ENCODE data around the gene SUFU.
"Not testable (repeated sequence)": the region's sequence is repeated elsewhere in the genome, so short reads cannot be mapped to it uniquely, and the experiment has no call there.

The SUFU gene

DNA sequence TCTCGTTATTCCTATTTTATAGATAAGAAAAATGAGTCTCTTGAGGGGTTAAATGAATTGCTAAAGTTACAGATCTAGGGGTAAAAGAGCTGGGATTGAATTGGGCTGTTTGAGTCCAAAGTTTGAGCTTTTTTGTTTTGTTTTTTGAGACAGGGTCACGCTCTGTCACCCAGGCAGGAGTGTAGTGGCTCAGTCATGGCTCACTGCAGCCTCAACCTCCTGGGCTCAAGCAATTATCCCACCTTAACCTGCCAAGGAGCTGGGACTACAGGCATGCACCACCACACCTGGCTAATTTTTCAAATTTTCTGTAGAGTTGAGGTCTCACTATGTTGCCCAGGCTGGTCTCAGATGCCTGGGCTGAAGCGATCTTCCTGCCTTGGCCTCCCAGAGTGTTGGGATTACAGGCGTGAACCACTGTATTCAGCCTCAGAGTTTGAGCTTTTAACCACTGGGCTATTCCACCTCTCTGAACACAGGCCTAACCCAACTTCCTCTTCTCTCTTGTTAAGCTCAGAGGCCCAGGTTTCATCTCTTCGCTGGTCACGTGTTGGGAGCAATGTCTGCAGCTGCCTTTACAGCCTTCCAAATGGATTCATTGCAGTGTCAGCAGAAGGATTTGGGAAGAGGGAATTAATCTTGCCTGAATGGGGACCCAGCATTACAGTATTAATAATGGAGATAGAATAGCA lies 8.0 kb downstream of the SUFU start:
- peak in 1 of 56 donors; percentile 3 for DNase-seq

DNA sequence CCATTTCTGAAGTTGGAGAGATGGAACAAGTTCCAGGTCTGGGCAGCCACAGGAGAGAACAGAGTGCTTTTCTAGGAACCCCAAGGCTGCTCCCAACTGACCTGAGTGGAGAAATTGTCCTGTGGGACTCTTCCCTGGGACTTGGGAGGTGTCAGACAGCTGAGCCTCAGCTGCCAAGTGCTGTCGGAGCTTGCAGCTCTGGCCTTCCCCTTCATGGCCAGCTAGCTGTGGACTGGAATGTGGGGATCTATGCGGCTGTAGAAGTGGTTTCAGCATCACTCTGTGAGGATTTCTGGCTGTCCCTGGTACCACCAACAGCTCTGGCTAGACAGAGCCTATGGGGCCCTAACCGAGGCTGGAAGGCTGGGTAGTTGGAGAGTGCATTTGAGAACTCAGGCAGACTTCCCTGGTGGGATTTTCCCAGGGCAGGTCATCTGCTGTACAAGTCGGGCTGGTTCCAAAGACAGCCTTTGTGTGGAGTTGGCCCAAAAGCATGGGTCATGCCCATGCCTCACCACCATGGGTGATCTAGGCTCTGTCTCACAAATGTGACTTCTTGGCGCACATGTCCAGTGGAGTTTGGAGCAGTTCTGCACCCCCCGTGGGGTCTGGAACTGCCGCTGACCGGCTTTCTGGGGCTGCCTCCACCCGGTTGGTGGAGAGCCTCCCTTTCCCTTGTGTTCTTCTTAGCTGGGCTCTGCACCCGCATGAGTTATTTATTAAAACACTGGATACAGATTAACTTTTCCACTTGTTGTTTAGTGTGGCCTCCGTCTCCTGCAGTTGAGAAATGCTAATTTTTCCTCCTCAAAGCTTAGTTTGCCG lies 10.9 kb downstream of the SUFU start:
- peak in 1 of 56 donors; percentile 9 for DNase-seq

DNA sequence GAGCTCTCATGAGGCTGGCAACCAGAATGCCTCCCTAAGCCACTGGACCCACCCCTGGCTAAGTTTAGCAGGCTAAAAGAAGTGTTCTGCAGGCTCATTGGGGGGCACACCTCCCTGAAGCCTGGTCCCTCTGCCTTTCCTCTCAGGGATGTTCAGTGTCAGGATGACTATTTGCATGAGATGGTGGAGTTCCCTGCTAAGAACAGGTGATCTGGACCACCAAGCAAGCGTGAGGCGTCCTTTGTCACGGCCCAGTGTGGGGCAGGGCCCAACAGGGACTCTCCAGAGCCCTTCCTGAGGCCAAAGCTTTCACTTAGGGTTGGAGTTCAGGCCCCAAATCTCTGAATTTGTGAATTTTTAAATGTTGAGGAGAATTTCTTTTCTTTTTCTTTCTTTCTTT lies 12.0 kb downstream of the SUFU start:
- no peak for DNase-seq

DNA sequence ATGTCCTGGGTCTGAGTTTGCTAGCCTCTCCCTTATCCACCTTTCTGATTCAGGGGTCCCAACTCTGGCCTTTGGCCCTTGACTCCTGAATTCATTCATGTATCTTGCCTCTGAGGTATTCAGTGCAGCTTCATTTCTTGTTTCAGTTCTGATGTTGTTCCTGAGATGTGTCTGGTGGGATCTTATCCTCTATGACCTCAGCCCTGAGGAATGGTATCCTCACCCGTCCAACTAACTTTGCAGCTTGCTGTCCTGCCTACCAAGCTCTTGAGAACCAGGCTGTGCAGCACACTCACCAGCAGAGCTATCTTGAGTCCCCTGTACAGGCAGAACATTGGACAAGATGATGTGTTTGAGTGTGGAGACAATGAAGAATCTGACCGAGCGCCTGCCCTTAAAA lies 13.8 kb downstream of the SUFU start:
- DNase-seq = no peak

DNA sequence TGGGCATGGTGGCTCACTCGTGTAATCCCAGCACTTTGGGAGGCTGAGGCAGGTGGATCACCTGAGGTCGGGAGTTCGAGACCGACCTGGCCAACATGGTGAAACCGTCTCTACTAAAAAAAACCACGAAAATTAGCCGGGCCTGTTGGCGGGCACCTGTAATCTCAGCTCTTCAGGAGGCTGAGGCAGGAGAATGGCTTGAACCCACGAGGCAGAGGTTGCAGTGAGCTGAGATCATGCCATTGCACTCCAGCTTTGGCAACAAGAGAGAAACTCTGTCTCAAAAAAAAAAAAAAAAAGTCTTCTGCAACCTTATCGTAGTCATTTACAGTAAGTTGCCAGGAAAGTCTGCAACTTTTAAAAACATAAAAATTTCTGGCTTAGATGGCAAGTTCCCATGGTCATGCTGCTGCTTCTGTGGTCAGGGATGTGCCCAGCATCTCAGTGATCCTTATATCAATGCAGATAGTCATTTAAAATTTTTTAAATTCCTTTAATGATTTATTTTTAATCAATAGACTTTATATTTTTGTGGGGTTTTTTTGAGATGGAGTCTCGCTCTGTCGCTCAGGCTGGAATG lies 15.6 kb downstream of the SUFU start:
- DNase-seq = no peak

DNA sequence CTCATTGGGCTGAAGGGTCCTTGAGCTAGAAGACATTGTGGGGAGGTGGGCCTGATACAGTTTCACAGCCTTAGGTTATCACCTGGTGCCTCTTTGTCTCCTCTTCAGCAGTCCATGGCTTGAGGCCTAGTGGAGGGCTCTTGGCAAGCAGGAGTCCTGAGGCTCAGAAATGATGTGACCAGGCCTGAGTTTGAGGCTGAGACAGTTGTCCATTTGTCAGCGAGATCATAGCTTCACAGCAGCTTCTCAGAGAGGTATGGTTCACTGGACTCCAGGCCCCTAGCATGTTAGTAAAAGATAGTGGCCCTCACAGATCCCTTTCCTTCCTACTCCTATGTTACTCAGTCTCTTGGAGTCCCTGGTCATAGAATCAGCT lies 19.1 kb downstream of the SUFU start:
- DNase-seq = no peak

DNA sequence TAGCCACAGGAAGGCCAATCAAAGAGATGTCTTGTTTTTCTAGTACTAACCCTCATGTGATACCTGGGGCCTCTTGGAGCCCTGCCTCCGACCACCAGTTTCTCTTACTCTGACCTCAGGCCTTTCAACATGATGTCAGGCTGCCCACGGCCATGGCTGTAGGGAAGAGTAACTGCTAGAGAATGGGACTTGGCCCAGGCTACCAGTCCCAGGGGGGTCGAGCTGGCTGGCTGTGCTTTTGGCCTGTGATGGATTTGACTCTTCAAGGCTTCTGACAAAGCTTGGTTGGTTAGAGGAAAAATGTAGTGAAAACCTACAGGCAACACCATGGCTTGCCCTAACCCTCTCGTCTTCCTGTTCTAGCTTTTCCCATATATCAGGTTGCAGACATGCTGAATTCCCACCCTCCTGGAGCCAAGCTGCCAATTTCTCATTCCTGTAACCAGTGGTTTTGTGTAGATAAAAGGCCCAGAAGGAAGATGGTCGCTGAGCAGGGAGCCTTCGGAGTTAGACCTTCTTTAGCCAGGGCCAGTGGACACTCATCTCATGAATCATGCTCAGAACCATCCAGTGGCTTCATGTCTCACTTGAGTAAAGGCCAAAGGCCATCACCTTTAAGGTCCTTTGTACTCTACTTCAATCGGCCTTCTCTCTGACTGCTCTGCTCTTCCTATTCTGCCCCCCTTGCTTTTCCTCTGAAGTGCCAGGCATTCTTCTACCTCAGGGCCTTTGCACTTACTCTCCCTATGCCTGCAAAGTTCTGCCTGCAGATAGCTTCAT lies 19.7 kb downstream of the SUFU start:
- DNase-seq = no peak

DNA sequence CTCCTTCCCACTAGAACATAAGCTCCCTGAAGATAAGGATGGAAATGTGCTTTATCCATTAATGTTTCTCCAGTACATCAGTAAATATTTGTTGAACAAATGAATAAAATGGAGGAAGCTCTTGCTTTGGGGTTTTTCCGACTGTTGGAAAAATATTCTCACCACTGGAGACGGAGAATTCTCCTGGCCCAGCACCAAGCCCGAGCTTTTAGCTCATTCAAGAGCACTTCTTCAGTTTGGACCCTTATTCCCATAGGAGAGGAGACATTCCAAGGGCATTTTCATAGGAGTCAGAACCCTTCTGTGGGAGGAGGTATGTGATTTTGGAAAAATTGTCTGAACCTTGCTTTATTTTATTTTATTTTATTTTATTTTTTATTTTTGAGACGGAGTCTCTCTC lies 21.0 kb downstream of the SUFU start:
- DNase-seq = no peak

DNA sequence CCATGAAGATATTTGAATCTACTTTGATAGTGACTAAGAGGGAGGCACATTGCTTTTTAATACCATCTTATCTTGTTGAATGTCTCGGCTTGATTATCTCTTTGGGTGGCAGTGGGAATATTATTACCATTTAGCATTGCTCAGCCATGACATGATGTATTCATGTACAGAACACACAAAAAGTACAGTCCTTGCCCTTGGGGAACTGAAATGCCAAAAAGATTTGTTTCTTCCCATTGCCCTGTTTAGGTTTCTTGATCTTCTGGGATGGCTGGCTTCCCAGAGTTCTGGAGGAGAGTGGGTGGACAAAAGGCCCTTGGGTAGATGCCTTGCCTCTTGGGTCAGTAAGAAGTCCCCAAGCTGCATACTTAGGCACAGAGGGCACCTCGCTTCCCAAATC lies 23.8 kb downstream of the SUFU start:
- DNase-seq = no peak

DNA sequence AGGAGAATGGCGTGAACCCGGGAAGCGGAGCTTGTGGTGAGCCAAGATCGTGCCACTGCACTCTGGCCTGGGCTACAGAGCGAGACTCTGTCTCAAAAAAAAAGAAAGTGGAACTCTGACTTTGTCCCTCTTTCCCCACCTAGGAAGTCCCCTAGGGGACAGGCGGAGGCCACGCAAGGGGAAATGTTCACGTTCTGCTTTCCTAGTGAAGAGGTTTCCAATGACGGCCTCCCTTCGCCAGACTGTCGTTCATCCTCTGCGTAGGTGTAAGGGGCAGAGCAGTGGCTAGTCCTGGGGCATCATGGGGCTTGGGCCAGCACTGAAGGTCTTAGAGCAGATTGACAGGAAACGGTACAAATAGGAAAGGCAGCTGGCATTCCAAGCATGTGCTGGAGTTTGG lies 30.6 kb downstream of the SUFU start:
- no peak for DNase-seq

DNA sequence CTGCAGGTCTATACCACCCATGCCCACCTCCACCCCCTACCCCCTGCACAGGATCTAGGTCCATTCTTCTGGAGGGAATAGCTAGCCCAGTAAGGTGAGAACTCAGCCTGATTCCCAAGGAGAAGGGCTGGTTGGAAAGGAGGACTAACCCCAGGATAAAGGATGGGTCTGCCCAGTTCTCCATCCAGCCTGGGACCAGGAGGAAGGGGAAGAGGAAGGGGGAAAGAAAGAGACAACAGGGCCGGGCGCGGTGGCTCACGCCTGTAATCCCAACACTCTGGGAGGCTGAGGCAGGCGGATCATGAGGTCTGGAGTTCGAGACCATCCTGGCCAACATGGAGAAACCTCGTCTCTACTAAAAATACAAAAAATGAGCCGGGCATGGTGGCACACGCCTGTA lies 31.2 kb downstream of the SUFU start:
- DNase-seq = not testable (repeated sequence)

DNA sequence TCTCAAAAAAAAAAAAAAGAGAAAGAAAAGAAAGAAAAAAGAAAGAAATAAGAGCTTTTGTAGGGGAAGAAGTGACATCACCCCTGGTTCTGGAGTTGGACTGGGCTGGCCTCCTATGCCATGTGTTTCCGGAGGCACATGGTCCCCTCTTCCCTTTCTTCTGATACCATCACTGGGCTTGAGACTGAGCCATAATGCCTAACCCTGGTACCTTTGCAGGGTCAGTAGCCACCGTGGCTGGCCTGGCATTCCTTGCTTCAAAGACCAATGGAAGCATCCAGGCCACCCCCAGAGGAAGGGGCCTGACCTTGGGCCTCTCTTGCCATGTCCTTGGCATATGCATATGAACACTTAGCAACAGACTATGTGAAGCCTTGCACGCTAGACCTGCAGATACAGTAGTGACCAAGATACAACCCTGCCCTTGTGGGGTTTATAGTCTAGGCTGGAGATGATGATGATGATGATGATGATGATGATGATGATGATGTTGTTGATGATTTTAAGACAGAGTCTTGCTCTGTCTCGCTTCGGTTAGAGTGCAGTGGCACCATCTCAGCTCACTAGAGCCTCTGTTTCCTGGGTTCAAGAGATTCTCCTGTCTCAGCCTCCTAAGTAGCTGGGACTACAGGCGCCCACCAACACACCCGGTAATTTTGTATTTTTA lies 31.8 kb downstream of the SUFU start:
- no peak for DNase-seq

DNA sequence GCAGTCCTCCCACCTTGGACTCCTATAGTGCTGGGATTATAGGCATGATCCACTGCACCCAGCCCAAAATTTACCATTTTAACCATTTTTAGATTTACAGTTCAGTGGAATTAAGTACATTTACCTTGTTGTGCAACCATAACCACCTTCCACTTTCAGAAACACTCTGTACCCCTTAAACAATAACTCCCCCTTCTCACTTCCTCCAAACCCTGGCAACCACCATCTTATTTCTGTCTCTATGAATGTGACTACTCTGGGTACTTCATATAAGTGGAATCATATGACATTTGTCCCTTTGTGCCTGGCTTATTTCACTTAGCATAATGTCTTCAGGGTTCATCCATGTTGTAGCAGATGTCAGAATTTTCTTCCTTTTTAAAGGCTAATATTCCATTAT lies 33.6 kb downstream of the SUFU start:
- no peak for DNase-seq

DNA sequence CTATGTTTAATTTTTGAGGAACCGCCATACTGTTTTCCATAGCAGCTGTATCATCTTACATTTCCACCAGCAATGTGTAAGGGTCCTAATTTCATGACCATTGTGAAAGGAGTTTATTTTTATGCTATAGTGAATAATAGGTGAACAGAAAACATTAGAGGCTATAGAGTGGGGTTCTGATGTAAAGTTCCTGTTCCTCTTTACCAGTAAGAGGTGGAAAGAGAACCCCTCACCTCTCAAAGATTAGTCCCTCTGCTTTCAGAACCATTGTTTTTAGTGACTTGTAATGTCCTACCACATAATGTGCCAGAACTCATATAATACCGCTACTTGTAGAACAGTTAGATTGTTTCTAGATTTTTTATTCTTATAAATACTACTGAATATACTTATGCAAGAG lies 34.2 kb downstream of the SUFU start:
- DNase-seq = no peak

DNA sequence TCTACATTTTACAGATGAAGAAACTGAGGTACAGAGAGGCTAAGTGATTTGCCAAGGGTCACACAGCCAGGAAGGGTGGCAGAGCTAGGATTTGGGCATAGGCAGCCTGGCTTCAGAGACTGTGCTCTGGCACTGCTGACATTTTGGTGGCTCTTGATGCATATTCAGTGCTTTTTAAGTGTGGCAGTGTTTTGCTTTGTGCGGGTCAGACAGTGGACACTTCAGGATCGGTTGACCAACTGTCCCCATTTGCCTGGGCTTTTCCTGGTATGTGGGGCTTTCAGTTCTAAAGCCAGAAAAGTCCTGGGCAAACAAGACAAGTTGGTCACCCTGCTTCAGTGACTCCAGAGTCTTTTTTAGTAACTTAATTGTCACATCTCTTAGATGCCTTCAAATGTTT lies 35.0 kb downstream of the SUFU start:
- DNase-seq = no peak

DNA sequence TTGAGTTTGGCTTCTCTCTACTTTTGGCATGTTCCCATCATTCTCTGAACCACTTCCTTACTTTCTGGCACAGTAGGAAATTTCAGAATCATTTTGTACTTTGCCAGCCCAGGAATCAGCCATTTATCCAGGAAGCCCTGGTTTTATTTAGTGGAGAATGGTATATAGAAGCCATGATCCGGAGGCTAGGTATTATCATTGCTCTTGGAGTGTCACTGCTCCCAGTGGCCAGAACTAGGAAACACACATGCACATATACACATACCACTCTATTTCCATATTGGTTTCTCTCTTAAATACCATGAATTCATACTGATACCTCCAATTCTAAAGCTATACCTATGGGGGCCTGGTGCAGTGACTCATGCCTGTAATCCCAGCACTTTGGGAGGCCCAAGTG lies 36.3 kb downstream of the SUFU start:
- no peak for DNase-seq

DNA sequence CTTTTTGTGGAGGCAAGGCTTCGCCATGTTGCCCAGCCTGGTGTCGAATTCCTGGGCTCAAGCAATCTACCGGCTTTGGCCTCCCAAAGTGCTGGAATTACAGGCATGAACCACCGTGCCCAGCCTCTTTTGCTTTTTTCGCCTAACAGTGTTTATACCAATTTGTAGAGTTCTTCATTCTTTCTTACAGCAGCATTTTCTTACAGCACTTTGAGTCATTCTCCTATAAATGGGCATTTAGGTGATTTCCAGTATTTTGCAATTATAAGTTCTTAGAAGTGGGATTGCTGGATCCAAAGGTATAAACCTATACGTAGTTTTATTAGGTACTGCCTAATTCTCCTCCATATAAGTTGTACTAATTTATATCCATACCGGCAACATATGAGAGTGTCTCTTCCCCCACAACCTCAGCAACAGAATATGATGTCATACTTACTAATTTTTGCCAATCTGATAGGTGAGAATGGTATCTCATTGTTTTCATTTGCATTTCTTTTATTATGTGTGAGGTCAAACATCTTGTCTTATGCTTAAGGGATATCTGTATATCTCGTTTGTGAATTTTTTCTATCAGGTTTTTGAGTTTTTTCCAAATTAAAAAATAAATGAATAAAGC lies 39.1 kb downstream of the SUFU start:
- no peak for DNase-seq

DNA sequence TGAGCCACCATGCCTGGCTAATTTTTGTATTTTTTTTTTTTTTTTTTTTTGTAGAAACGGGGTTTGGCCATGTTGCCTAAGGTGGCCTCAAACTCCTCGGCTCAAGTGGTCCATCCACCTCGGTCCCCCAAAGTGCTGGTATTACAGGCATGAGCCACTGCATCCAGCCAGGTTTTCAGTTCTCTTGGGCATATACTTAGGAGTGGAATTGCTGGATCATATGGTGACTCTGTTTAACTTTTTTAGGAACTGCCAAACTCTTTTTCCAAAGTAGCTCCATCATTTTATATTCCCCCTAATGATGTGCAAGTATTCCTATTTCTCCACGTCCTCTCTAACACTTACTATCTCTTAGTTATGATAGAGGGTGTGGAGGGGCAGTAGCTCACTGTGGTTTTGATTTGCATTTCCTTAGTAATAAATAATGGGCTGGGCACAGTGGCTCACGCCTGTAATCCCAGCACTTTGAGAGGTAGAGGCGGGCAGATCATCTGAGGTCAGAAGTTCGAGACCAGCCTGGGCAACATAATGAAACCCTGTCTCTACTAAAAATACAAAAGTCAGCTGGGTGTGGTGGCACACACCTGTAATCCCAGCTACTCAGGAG lies 41.6 kb downstream of the SUFU start:
- DNase-seq = no peak

DNA sequence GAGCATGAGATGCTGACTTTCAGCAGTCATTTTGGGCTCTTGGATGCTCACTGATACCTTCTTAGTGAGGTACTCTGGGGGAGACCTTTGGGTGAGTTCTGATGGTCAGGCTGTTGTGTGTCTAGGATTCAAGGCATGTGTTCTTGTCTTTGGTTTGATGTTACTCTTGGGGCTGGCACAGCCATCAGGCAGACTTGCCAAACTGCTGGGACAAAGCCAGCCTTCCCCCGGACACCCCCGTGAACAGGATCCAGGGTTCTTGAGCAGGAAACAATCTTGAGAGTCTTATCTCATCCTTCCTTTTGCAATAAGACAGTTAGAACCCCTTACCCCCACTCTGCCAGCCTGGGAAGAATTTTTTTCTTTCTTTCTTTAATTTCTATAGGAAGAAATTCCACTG lies 42.2 kb downstream of the SUFU start:
- peak in 1 of 56 donors; percentile 4 for DNase-seq

DNA sequence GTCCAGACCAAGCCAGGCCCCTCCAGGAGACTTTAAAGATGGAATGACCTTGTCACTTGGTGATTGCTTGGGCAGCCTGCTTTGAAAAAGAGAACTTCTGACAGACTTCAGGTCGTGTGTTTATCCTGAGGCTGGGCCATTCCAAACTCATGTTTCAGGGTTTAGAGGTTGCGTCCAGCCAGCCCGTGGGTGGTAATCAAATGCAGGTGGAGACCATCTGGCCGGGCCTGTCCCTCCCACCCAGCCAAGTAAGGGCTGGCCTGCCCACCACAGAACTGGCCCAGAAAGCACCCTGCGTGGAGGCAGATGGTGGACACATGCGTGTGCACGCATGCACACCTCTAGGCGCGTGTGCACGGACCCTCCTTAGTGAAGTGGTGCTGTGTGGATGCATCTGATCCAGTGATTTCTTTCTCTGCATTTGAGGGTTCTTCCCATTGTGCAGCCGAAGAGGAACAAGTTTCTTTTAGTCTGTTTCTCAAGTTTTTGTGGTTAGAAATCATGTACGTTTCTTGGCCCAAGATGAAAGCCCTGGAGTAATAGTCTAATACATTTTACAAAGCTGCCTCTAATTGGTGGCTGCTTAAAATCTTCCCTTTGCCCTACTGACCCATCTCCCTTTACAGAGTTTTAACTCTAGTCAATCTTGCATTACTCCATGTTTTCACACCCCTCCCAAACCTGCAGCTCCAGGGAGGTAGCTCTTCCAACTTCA lies 43.0 kb downstream of the SUFU start:
- DNase-seq = no peak

Data from nucleus accumbens (tissue), 56 donors.